Stimulated activated CD8-positive, alpha-beta memory T cell treated with anti-CD3 and anti-CD28 coated beads, Interleukin-15, amount 100 ng/mL, for 4 hours (primary cell): Measurements from ENCODE around the gene MFN1.
"Not testable (repeated sequence)": the region's sequence is repeated elsewhere in the genome, so short reads cannot be mapped to it uniquely, and the experiment has no call there.

ENCODE experiments used
- DNase-seq, 2 donors: peaks; one replicate each; pipeline ENCODE4 v3.0.0-alpha.2; 2020; ENCODE audit warnings: low read depth in 2 of 2

The MFN1 gene

GRCh38 chr3:179347345-179348194, at the start of gene MFN1:
Gene MFN1, plus strand, starts transcription at chr3:179347709. Its CDS starts 1,143 bp downstream, at chr3:179348852.
- peak; percentile 71 to 82 for DNase-seq

DNA sequence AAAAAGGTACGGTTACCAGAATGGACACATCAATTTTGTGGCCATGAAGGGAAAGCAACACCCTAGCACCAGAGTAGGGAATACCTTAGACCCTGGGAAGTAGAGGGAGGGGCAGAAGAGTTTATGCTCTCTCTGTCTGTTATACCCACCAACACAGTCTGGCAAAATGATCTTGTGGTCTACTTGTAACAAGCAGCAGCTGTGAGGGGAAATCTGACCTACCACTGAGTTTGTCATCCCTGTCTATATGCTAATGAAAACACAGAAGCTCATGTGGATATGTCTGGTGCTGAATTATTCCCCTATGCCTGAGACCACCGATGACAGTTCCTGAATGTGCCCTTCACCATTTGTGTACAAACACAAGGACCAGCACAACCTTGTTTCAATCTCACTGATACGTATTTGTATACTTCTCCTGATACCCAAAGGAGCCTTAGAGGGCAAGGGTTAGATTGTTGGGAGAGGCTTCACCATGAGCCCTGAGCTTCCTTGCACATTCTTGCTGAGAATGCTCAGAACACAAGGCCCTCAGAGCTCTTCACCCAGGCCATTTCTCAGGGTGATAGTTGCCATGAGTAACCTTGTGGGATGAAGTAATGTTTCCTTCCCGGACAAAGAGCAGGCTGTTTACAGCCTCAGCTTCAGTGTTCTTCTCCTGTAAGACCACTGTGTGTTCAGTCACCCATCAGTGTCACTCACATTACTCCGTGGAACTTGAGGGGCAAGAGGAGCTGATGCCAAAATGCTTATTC, 49.4 kb upstream of the MFN1 start:
- no peak for DNase-seq

DNA sequence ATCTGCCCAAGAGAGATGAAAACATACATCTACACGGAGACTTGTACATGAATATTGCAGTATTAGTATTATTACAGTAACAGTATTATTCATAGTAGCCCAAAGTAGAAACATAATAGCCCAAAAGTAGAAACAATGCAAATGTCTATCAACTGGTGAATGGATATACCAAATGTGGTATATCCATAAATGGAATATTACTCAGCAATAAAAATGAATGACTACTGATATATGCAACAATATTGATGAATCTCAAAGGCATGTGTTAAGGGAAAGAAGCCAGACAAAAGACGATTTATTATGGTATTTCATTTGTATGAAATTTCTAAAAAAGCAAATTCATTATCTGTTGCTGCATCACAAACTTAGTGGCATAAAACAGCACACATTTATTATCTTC, 48.2 kb upstream of the MFN1 start:
- DNase-seq, result no peak

DNA sequence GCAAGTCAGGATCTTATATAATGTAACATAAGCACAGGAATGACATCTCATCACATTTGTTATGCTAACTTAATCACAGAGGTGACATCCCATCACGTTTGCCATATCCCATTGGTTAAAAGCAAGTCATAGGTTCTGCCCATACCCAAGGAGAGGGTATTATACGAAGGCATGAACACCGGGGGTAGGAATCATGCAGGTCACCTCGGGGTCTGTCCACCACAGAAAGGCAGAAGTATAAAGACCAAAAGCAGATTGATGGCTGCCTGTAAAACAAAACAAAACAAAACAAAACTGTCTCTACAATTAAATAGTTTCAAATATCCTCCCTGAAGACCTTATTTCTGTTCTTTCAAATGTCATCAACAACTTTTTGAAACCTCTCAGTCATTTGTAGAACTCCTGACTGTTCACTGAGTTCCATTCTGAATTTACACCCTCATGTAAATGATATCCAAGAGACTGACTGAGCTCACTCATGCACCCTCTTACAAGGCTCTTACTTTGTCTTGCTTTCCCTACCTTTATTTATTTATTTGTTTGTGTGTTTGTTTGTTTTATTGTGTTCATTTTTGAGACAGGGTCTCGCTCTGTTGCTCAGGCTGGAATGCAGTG, 47.4 kb upstream of the MFN1 start:
- DNase-seq, result no peak

- DNase-seq, result no peak
Measured at GRCh38 chr3:179301645-179302044, 45.9 kb upstream of the MFN1 start.

DNA sequence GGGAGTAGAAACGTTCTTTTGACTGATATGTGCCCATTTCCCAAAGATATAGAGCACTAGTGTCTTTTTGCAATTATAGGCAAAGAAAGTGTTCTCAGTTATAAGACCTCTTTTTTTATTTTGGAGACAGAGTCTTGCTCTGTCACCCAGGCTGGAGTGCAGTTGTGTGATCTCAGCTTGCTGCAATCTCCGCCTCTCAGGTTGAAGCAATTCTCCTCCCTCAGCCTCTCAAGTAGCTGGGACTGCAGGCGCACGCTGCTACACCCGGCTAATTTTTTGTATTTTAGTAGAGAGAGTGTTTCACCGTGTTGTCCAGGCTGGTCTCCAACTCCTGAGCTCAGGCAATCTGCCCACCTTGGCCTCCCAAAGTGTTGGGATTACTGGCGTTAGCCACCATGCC, 45.4 kb upstream of the MFN1 start:
- DNase-seq, result no peak

DNA sequence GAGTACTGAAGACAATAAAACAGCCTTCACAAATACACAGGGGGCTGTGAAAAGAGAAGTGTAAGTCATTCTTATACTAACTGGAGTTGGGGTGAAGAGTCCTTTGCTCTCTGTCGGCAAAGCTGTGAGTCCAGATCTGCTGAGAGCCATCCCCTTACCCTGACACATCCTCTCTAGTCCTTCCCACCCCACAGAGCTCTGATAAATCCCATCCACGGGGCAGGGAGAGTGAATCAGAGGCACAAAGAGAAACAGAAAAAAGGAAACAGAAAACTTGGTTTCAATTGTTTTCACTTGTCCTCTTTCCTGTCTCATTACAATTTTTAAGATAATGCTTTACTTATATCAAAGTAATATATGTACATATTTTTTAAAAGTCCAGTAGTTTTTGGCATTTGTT, 42.9 kb upstream of the MFN1 start:
- DNase-seq, result no peak

DNA sequence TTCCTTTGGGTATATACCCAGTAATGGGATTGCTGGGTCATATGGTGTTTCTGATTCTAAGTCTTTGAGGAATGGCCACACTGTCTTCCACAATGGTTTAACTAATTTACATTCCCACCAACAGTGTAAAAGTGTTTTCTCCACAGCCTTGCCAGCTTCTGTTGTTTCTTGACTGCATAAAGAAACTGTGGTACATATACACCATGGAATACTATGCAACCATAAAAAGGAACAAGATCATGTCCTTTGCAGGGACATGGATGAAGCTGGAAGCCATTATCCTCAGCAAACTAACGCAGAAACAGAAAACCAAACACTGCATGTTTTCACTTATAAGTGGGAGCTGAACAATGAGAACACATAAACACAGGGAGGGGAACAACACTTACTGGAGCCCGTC, 40.1 kb upstream of the MFN1 start:
- not testable (repeated sequence) for DNase-seq

DNA sequence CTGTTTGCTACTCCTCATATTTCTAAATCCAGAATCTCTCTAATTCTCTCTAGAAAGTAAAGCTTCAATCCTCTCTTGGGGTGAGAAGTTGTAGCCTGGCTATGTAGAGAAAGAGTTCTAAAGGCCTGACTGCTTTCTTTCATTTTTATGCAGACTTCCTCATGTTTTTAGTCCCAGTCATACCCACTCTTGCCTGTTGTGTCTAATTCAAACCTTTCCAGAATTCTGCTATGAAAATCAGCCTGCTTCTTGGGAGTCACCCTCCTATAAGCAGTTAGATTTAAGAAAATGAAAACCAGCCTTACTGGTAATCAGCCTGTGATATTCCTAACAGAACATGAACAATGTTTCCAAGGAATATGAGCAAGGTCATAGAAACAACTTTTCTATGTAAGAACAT, 39.5 kb upstream of the MFN1 start:
- DNase-seq, result no peak

DNA sequence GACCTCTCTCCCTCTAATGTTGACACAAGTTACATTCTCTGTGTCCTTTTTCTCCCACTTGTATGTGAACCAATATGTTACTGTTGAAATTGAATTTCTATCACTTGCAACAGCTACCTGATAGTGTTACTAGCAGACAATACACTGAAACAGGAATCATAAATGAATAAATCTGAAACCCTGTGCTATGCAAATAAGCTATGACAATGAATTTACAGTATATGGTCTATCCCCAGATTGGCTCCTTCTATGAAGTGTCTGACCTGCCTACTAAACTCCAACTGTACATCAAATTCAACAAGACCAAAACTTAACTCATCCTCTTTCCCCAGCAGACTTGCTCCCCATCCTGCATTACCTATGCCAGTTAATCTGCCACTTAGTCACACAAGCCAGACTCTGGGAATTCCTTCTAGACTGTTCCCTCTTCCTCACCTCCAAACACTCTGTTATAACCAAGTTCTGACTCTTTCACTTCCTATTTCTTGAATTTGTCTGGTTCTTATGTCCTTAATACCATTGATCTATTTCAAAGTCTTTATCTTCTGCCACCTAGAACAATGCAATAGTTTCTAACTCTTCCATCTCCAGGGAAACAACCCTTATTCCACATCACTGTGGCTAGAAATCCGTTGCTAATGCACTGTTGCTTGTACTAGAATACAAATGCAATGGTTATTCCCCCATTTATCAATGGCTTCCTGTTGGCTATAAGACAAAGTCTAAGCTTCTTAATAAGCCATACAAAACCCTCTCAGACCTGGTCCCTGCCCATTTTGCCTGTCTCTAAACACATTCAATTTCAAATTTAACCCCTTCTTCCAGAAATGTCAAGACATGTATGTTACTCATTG, 38.1 kb upstream of the MFN1 start:
- DNase-seq, result no peak

DNA sequence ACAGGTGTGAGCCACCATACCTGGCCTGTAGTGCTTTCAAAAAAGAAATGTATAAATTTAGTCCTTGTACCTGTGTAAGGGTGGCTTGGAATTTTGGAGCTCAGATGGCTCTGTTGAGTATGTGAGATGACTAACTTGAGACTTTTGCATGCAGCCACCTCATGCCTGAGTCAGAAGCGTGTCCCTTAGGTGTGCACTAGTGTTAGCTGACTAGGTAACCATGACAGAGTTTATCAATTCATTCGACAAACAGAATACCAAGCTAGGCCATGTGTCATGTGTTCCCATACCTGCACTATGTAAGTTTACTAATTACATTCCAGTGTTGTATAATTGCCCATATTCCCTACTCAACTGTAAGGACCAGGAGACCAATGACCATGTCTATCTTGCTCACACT, 28.6 kb upstream of the MFN1 start:
- DNase-seq, result no peak

- no peak for DNase-seq
Measured at GRCh38 chr3:179321668-179322285, 25.7 kb upstream of the MFN1 start.

- peak; percentile 67 to 75 for DNase-seq
Measured at GRCh38 chr3:179322286-179323196, 25.0 kb upstream of the MFN1 start, which contains the start of gene ZNF639. Gene ZNF639, plus strand, starts transcription at chr3:179323031. Its CDS starts 5,263 bp downstream, at chr3:179328294.

DNA sequence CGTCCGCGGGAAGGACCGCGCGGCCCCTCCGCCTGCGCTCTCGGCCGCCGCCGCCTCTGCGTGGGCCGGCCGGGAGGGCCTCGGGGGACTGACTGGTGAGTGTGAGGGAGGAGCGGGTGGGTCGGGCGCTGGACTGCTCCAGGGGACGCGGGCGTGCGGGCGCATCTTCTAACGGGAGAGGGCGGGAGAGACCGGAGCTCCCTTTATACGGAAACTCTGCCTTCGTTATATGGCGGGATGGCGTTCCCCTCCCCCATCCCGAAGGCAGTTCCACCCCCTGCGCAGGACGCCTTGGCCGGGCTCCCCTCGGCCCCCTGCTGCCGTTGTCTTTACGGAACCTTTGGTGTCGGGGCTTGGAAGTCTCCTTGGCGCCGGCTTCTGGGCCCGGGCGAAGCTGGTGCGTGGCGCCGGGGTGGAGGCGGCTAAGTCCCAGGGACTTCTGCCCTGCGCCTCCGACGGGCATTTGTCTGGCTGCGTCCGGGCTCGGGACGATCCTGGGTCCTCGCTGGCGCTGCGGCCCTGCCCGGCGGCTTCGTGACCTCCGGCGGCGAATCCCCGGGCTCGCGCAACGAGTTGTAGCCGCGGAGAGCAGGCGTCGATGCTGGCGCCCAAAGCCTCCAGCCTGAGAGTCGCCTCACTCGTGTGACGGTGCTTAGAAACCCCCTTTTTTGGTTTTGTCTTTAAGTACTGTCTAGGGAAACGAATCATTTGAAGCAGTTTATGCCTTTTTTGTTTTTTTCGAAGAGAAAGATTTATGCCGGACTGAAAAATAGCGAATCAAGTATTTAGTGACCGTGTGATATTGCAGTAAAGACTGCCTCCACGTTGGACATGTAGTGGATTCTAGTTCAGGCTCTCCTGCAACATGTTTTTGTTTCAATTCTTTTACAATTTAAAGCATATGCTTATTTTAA, 24.1 kb upstream of the MFN1 start:
- peak; percentile 24 to 36 for DNase-seq

- DNase-seq, result no peak
Measured at GRCh38 chr3:179324270-179324754, 23.2 kb upstream of the MFN1 start.

- no peak for DNase-seq
Measured at GRCh38 chr3:179330438-179330837, 17.1 kb upstream of the MFN1 start.

DNA sequence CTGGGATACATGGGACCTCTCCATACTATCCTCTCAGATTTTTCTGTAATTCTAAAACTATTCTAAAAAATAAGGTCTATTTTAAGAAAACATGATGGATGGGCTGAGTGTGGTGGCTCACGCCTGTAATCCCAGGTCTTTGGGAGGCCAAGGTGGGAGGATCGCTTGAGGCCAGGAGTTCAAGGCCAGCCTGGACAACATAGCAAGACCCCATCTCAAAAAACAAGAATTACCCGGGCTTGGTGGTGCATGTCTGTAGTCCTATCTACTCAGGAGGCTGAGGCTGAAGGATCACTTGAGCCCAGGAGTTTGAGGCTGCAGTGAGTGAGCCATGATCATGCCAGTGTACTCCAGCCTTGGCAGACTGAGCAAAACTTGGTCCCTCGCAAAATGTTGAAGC, 15.3 kb upstream of the MFN1 start:
- no peak for DNase-seq

DNA sequence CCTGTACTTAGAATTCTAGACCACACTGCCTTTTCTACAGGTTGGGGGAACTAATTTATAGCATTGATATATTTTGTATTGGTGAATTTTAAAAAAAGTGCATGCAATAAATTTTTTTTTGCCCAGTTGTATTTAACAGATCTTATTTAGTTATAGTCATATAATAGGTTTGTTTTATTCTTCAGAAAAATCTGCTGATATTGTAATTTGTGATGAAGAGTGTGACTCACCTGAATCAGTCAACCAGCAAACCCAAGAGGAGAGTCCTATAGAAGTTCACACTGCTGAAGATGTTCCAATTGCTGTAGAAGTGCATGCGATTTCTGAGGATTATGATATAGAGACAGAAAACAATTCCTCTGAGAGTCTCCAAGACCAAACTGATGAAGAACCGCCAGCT, 14.4 kb upstream of the MFN1 start:
- DNase-seq, result no peak
